NCI-H2029 (cell line): ENCODE results near the gene NEK6.

Experiments
- DNase-seq: peaks from one replicate; lab custom pipeline; 2025; lab: John Stamatoyannopoulos, UW

Gene NEK6

GRCh38 chr9:124296796-124297550 lies 39.2 kb downstream of the NEK6 start:
- no peak for DNase-seq

- no peak for DNase-seq
Measured at GRCh38 chr9:124297551-124297901, 39.8 kb downstream of the NEK6 start.

- no peak for DNase-seq
Measured at GRCh38 chr9:124297915-124298645, 40.3 kb downstream of the NEK6 start.

GRCh38 chr9:124298646-124299235 lies 41.0 kb downstream of the NEK6 start:
- DNase-seq = no peak

GRCh38 chr9:124299515-124300090 lies 41.9 kb downstream of the NEK6 start:
- DNase-seq = no peak

- no peak for DNase-seq
Measured at GRCh38 chr9:124300312-124300711, 42.6 kb downstream of the NEK6 start.

GRCh38 chr9:124302921-124303320 lies 45.2 kb downstream of the NEK6 start:
- no peak for DNase-seq

- DNase-seq = no peak
Measured at GRCh38 chr9:124303762-124304161, 46.0 kb downstream of the NEK6 start.

GRCh38 chr9:124304285-124304684 lies 46.5 kb downstream of the NEK6 start:
- DNase-seq = no peak

- no peak for DNase-seq
Measured at GRCh38 chr9:124306098-124306735, 48.5 kb downstream of the NEK6 start.

- no peak for DNase-seq
Measured at GRCh38 chr9:124307379-124308030, 49.8 kb downstream of the NEK6 start.

- DNase-seq = no peak
Measured at GRCh38 chr9:124308606-124309491, 51.1 kb downstream of the NEK6 start.

GRCh38 chr9:124309667-124310084 lies 51.9 kb downstream of the NEK6 start:
- DNase-seq = no peak

- no peak for DNase-seq
Measured at GRCh38 chr9:124311283-124311682, 53.5 kb downstream of the NEK6 start.

- no peak for DNase-seq
Measured at GRCh38 chr9:124312290-124313265, 54.8 kb downstream of the NEK6 start.

- no peak for DNase-seq
Measured at GRCh38 chr9:124313940-124314339, 56.2 kb downstream of the NEK6 start.

GRCh38 chr9:124315882-124316281 lies 58.1 kb downstream of the NEK6 start:
- DNase-seq = no peak

GRCh38 chr9:124320062-124320973 lies 62.6 kb downstream of the NEK6 start:
- peak; percentile 70 for DNase-seq
